Activated naive CD4-positive, alpha-beta T cell treated with anti-CD3 and anti-CD28 coated beads for 36 hours (primary cell): ENCODE measurements around the gene CRTC2. TPM values are rescaled to one million over a fixed set of nuclear protein-coding genes. Genes with fewer than 3 reads are reported as not detected.

Experiments
- CTCF ChIA-PET: fragments of 350-600 bp; sonication (Branson Sonifier 250); formaldehyde crosslinking; loops from one replicate; lab custom pipeline; 2021; ENCODE audit warnings: antibody characterized with exemption; lab: Charles Lee
- DNase-seq: peaks from one replicate; pipeline ENCODE4 v3.0.0-alpha.2; 2020
- H3K27ac Mint-ChIP-seq: one replicate; pipeline ENCODE4 v1.8.0; 2021; ENCODE audit warnings: mild to moderate bottlenecking, mixed read lengths
- H3K27me3 Mint-ChIP-seq: one replicate; pipeline ENCODE4 v1.8.0; 2021; ENCODE audit warnings: low read depth, mixed read lengths
- H3K36me3 Mint-ChIP-seq: one replicate; pipeline ENCODE4 v1.8.0; 2021; ENCODE audit warnings: low read depth, mixed read lengths
- H3K4me1 Mint-ChIP-seq: one replicate; pipeline ENCODE4 v1.8.0; 2021; ENCODE audit warnings: low read depth, mixed read lengths
- H3K4me3 Mint-ChIP-seq: one replicate; pipeline ENCODE4 v1.8.0; 2021; ENCODE audit warnings: mild to moderate bottlenecking, moderate library complexity, mixed read lengths
- H3K9me3 Mint-ChIP-seq: one replicate; pipeline ENCODE4 v1.8.0; 2021; ENCODE audit warnings: mixed read lengths
- intact Hi-C: fragments of 100-400 bp; cut with micrococcal nuclease; formaldehyde crosslinking; loops from one replicate; pipeline ENCODE4 v1.15.1; 2023
- total RNA-seq, 2 experiments: library from RNA; stranded (reverse); gene quantifications; one replicate each; pipeline ENCODE4 v1.2.3, GENCODE V29; 2021

CRTC2 gene
- total RNA-seq, 2 experiments from 2014 or later: 72.6 to 83.0 TPM

DNA sequence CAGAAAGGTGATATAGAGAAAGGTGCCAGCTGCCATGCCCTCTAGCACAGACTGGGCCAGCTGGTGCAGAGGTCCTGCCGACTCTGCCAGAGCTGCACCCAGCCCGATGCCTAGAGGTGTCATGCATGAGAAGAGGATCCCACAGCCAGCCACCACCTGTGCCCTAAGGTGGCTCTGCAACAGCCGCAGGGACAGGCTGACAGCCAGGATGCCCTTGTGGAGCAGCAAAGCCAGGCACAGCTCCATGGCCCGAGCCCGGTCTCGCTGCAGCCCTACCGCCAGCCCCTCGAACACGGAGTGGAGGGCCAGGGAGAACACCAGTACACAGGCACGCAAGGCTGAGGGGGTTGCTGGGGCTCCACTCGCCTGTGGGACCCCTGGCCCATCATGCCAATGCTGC, 1.8 kb upstream of the CRTC2 start:
- CTCF ChIA-PET: interaction anchor here (0.6 kb wide), 2 partner anchors 15 to 33 kb away, joined by 3 to 4 read pairs; no protein-coding TSS in a partner anchor

DNA sequence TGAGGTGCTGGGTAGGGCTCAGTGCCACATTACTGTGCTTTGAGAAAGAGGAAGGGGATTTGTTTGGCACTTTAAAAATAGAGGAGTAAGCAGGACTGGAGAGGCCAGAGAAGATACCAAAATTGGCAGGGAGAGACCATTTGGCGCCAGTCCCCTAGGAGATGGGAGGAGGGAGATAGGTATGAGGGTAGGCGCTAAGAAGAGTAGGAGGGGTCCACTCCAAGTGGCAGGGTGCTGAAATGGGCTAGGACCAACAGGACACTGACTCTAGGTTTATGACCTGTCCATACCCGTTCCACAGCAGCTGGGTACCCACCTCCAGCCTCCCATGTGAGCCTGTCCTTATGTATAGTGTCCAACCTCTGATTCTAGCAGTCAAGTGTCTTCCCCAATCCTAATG, 1.0 kb upstream of the CRTC2 start:
- peaks cover 7% of the 10 kb centered on the region for H3K36me3 Mint-ChIP-seq
- DNase-seq: no peak
- peak overlapping the region; percentile 34 for H3K27ac Mint-ChIP-seq
- H3K4me3 Mint-ChIP-seq: no peak overlapping the region
- peaks cover 50% of the 10 kb centered on the region for H3K4me1 Mint-ChIP-seq
- CTCF ChIA-PET: interaction anchor here (0.6 to 1.3 kb wide), 3 partner anchors 13 to 33 kb away, joined by 3 to 7 read pairs (median 4); partner anchors contain the start of gene DENND4B
- no peaks in the 10 kb centered on the region for H3K9me3 Mint-ChIP-seq
- intact Hi-C loops: loop anchor here (5.0 kb wide), 2 partner anchors 232 to 313 kb away; partner anchors contain the start of genes HAX1 and INTS3
- H3K27me3 Mint-ChIP-seq: no peaks in the 10 kb centered on the region

More for the DNA sequence above, 1.8 kb upstream of the CRTC2 start:
- H3K4me3 Mint-ChIP-seq: no peak overlapping the region
- no peaks in the 10 kb centered on the region for H3K27me3 Mint-ChIP-seq
- H3K27ac Mint-ChIP-seq: no peak overlapping the region
- no peaks in the 10 kb centered on the region for H3K9me3 Mint-ChIP-seq
- peaks cover 46% of the 10 kb centered on the region for H3K4me1 Mint-ChIP-seq
- intact Hi-C loops: loop anchor here (5.0 to 10.0 kb wide), 3 partner anchors 288 to 1045 kb away; partner anchors contain the start of genes ILF2, S100A6 and ZBTB7B
- H3K36me3 Mint-ChIP-seq: peaks cover 6% of the 10 kb centered on the region
- DNase-seq: no peak

DNA sequence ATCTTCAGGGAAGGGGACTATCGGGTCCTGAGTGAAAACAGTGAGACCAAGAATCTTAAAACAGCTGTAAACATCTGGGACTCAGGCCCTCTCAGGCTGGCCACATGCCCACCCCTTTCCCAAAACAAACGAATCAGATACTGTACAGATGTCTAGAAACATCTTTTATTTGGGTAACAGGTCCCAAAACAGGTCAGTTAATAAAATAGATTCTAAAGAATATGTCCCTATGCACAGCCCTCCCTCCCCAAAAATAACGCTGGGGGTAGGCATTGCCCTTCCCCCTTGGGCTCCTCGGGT, 499 bp upstream of the CRTC2 start:
- DNase-seq: no peak
- CTCF ChIA-PET: interaction anchor here (1.3 kb wide), 2 partner anchors 12 to 30 kb away, joined by 4 to 7 read pairs; partner anchors contain the start of gene DENND4B
- Mint-ChIP-seq H3K27me3 (no peaks in the 10 kb centered on the region), H3K36me3 (peaks cover 11% of the 10 kb centered on the region), H3K4me1 (peaks cover 52% of the 10 kb centered on the region), H3K9me3 (no peaks in the 10 kb centered on the region), H3K27ac (peak overlapping the region; percentile 92), H3K4me3 (peak overlapping the region; percentile 86)
- intact Hi-C loops: loop anchor here (1.0 to 5.0 kb wide), 9 partner anchors 8 to 313 kb away; partner anchors contain the start of genes CREB3L4, HAX1, INTS3 and JTB

DNA sequence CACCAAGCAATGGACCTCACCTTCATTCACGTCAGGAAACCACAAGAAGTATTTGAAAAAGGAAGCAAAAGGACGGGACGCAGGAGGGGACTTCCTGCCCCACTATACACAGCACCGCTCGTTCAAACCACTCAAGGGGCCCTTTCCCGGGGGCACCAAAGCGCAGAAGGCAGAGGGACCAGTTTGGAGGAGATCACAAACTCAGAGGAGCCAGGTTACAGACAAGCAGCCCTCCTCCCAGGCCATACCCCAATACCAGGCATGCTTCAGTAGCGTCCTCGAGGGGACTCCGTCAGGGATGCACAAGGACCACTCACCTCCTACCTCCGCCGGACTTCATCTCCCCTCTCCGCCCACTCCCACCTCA, 685 bp downstream of the CRTC2 start:
- Mint-ChIP-seq H3K36me3 (peaks cover 16% of the 10 kb centered on the region), H3K27me3 (no peaks in the 10 kb centered on the region), H3K27ac (peak overlapping the region; percentile 92), H3K4me3 (peak overlapping the region; percentile 86), H3K9me3 (no peaks in the 10 kb centered on the region), H3K4me1 (peaks cover 52% of the 10 kb centered on the region)
- CTCF ChIA-PET: interaction anchor here (0.6 to 2.0 kb wide), 3 partner anchors 13 to 307 kb away, joined by 4 to 7 read pairs (median 5); partner anchors contain the start of gene RAB13
- DNase-seq: peak; percentile 64
- intact Hi-C loops: loop anchor here (1.0 to 5.0 kb wide), 10 partner anchors 10 to 315 kb away; partner anchors contain the start of genes CREB3L4, HAX1, INTS3 and JTB

DNA sequence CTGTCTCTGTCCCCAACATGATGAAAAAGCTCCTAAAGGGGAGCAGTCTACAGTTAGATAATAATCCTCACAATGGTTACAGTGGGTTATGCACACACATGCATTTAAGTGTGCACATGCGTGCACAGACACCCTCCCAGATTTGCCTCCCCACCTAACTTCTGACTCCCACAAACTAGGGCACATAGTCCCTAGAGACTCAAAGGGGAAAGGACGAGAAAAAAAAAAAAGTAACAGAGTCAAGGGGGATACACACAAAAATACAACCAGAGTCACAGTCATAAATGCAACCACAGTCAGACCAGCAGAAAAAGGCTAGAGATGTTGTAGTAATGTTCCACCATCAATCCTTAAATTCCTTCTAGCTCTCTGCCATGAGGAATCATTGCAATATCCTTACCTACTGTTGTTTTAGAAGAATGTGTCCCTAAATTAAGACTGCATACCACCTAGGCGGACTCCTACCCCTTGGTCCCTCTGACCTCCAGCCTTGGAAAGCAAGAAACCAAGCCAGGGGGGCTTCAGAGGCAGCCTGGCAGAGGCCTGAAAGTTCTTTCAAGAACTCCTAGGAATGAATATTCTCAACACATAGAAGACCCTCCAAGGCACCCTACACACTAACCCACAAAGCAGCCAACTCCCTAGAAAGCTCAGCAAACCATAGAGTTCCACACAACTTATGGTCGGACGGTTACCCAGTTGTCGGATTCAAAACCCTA, 1.3 kb downstream of the CRTC2 start:
- H3K9me3 Mint-ChIP-seq: no peaks in the 10 kb centered on the region
- no peak for DNase-seq
- peak overlapping the region; percentile 86 for H3K4me3 Mint-ChIP-seq
- peaks cover 48% of the 10 kb centered on the region for H3K4me1 Mint-ChIP-seq
- H3K27me3 Mint-ChIP-seq: no peaks in the 10 kb centered on the region
- intact Hi-C loops: loop anchor here (1.0 to 5.0 kb wide), 3 partner anchors 230 to 315 kb away; partner anchors contain the start of genes HAX1, INTS3 and UBAP2L
- peak overlapping the region; percentile 92 for H3K27ac Mint-ChIP-seq
- peaks cover 12% of the 10 kb centered on the region for H3K36me3 Mint-ChIP-seq
- CTCF ChIA-PET: interaction anchor here (0.6 to 2.0 kb wide), 6 partner anchors 10 to 307 kb away, joined by 4 to 10 read pairs (median 6); partner anchors contain the start of genes CREB3L4, DENND4B, JTB and RAB13

DNA sequence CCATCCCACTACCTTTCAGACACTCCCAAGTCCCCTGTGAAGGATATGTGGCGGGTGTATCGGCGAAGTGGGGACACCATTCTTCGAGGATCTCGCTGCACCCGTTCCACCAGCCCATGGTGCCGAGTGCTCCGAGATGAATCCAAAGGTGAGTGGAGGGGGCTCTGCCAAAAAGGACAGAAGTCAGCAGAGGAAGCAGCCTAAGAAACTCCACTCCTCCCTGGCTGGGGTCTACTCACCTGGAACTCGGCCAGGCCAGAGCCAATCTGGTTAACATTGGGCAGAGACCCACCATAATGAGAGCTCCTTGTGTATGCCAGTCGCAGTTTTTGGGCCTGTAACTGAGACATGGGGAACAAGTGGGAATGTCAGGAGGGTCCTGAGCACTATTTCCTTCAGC, 3.6 kb downstream of the CRTC2 start:
- H3K4me3 Mint-ChIP-seq: no peak overlapping the region
- peaks cover 37% of the 10 kb centered on the region for H3K4me1 Mint-ChIP-seq
- CTCF ChIA-PET: interaction anchor here (0.7 to 1.1 kb wide), 2 partner anchors 23 to 30 kb away, joined by 3 to 4 read pairs; partner anchors contain the start of gene JTB
- peaks cover 26% of the 10 kb centered on the region for H3K36me3 Mint-ChIP-seq
- no peaks in the 10 kb centered on the region for H3K27me3 Mint-ChIP-seq
- intact Hi-C loops: loop anchor here (5.0 kb wide), 2 partner anchors 228 to 317 kb away; partner anchors contain the start of genes HAX1 and INTS3
- no peak for DNase-seq
- peak overlapping the region; percentile 27 for H3K27ac Mint-ChIP-seq
- no peaks in the 10 kb centered on the region for H3K9me3 Mint-ChIP-seq

DNA sequence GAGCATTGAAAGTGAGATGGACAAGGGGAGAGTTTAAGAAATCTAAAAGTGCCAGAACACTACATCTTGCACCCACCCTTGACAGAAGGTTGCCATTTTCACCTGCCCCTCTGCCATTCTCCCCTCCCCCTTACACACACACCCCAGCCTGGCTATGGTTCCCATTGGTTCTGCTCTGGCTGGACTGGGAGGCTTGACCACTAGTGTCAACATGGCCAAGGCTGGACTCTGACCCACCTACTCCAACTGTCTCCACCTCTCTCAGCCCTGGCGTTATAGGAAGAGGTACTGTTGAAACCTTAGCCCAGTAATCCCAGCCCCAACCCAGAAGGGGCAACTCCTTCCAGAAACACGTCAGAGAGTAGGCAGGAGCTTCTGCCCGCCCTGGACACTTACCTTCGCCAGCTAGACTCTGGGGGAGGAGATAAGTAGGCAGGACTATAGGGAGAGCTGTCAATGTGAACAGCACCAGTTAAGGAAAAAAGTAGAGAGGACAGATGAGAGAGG, 4.5 kb downstream of the CRTC2 start:
- Mint-ChIP-seq H3K9me3 (no peaks in the 10 kb centered on the region), H3K36me3 (peaks cover 28% of the 10 kb centered on the region), H3K4me1 (peaks cover 36% of the 10 kb centered on the region), H3K4me3 (no peak overlapping the region), H3K27ac (peak overlapping the region; percentile 27), H3K27me3 (no peaks in the 10 kb centered on the region)
- no peak for DNase-seq
- CTCF ChIA-PET: no interaction called here
- intact Hi-C loops: no loop called here

DNA sequence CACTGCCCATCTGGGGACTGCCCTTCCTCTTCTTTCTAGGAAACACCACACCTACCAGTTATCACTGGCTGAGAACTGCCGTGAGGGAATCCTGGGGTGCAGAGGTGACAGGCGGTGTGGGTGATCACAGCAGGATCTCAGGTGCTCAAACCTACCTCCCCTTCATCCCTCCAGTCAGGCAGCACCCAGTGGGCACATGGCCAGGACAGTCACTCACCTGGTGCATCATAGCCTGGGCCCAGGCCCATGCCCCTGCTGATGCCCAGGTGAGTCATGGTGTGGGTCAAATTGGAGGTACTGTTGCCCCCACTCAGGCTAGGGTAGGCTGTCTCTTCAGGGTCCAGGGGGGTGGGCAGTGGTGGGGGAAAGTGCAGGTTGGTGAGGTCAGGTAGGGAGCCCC, 6.6 kb downstream of the CRTC2 start:
- H3K27me3 Mint-ChIP-seq: no peaks in the 10 kb centered on the region
- intact Hi-C loops: no loop called here
- DNase-seq: no peak
- H3K36me3 Mint-ChIP-seq: peaks cover 31% of the 10 kb centered on the region
- CTCF ChIA-PET: no interaction called here
- H3K27ac Mint-ChIP-seq: no peak overlapping the region
- H3K4me3 Mint-ChIP-seq: no peak overlapping the region
- no peaks in the 10 kb centered on the region for H3K9me3 Mint-ChIP-seq
- peaks cover 30% of the 10 kb centered on the region for H3K4me1 Mint-ChIP-seq

DNA sequence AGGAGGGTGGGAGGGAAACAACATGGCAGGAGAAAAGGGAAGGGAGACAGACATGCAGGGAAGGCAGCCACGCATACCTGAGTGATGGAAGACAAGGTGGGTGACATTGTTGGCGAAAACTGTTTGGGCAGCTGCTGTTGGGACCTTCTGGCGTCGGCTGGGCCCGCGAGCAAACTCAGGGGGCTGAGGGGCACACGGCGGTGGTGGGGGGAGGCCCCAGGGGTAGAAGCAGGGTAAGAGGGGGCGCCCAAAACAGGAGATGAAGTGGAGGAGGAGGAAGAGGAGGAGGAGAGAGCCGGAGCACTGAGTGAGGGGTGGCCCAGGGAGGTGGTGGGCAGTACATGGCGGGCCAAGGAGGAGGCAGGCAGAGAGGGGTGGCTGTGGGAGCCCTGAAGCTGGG, 7.2 kb downstream of the CRTC2 start:
- H3K27me3 Mint-ChIP-seq: no peaks in the 10 kb centered on the region
- H3K9me3 Mint-ChIP-seq: no peaks in the 10 kb centered on the region
- H3K36me3 Mint-ChIP-seq: peaks cover 31% of the 10 kb centered on the region
- no peak overlapping the region for H3K4me3 Mint-ChIP-seq
- DNase-seq: no peak
- H3K27ac Mint-ChIP-seq: peak overlapping the region; percentile 56
- peaks cover 25% of the 10 kb centered on the region for H3K4me1 Mint-ChIP-seq
- intact Hi-C loops: no loop called here
- CTCF ChIA-PET: no interaction called here

DNA sequence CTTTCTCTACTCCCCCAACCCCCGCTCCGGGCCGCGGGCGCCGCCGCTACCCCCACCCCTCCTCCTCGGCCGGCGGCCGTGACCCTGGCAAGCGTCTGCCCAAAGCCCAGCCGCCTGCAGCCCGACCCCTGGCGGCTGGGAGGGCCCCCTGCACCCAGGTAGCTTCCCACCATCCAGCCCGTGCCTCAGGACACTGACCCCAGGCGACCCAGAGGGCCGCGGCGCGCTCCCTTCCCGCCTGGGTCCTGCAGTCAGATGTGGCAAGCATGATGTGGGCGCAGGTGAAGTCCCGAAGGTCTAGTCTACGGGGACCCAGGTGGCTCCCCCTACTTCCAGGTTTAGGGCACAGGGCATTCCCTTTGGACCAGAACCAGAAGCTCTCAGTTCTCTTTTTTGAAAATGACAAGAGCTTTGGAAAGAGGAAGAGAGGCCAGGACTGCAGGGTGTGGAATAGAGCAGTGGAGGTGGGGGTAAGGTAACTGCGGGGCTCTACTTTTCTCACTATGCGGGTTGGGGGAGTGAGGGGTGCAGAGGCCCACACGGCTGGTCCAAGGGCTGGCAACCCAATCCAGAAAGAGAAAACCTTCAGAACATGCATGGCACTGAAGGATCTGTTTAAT, 11.7 kb downstream of the CRTC2 start, which contains the start of gene DENND4B:
Gene DENND4B, minus strand, starts transcription at position 97 of the 620 bp plus-strand sequence. CDS start 2,344 bp downstream, outside the sequence.
- Mint-ChIP-seq H3K36me3 (peaks cover 32% of the 10 kb centered on the region), H3K27me3 (no peaks in the 10 kb centered on the region), H3K4me3 (peak within 1 kb of the TSS; percentile 92), H3K27ac (peak within 1 kb of the TSS; percentile 95), H3K4me1 (peaks cover 21% of the 10 kb centered on the region), H3K9me3 (no peaks in the 10 kb centered on the region)
- intact Hi-C loops: loop anchor here (1.0 to 2.0 kb wide), 3 partner anchors 125 to 435 kb away; no protein-coding TSS in a partner anchor
- peak; percentile 71 for DNase-seq
- CTCF ChIA-PET: interaction anchor here (0.6 to 3.4 kb wide), 15 partner anchors 10 to 150 kb away, joined by 3 to 19 read pairs (median 5); partner anchors contain the start of genes CRTC2, GATAD2B, RAB13 and SLC39A1

DNA sequence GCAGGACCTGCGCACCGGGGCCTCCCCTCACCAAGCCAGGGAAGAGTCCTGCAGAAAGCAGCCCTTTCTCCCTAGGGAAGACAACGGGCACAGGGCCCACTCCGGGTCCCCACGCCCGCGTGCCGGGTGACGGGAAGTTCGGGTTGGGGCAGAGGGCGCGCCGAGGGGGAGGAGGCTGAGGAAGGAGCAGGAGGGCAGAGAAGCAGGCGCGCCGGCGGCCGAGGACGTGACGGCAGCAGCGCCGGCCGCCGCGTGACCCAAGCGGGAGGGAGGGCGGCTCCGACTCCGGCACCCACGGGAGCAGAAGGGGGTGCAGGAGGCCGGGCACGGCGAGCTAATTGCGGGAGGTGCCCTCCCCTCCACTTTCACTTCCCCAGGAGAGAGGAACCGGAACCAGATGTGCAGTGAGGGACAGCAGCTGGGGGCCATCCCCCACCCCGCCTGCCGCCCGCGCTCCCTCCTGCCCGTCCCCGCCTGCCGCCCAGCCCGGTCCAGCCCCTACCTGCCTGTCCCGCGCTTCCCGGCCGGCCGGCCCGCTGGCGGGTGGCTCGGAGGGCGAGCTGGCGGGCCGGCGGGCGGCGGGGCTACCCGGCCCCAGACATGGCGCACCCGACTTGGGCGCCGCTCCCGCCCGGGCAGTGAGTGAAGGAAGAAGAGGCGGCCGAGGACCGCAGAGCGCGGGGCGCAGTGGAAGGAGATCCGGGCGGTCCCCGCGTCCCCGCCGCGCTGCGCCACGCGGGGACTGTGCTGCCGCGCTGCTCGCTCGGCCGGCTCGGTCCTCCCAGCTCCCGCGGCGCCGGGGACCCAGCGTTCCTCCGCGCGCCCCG, 12.4 kb downstream of the CRTC2 start:
- DNase-seq: peak; percentile 74
- CTCF ChIA-PET: interaction anchor here (0.6 to 3.4 kb wide), 15 partner anchors 10 to 149 kb away, joined by 3 to 19 read pairs (median 5); partner anchors contain the start of genes CRTC2, GATAD2B, RAB13 and SLC39A1
- Mint-ChIP-seq H3K4me1 (peaks cover 21% of the 10 kb centered on the region), H3K9me3 (no peaks in the 10 kb centered on the region), H3K36me3 (peaks cover 32% of the 10 kb centered on the region), H3K27me3 (no peaks in the 10 kb centered on the region), H3K27ac (peak overlapping the region; percentile 95), H3K4me3 (peak overlapping the region; percentile 92)
- intact Hi-C loops: loop anchor here (1.0 to 2.0 kb wide), 9 partner anchors 12 to 435 kb away; partner anchors contain the start of genes CRTC2, ILF2, RAB13 and RPS27
